Bronchial epithelial cell (primary cell): ENCODE data around the gene GARIN5B. TPM values are rescaled to one million over a fixed set of nuclear protein-coding genes. Genes with fewer than 3 reads are reported as not detected.

ENCODE experiments used
- DNase-seq: peaks from one replicate; pipeline ENCODE4 v3.0.0-alpha.2; 2010; ENCODE audit warnings: low read depth
- FAIRE-seq: peaks from 2 replicates; lab custom pipeline; 2011; peaks lifted over from hg19 to GRCh38; lab: Jason Lieb, UNC
- H3K27me3 ChIP-seq: 2 replicates; pipeline ENCODE4 v1.5.1; 2011; ENCODE audit warnings: low read length; ENCODE audit not compliant: control insufficient read depth, insufficient read depth
- H3K36me3 ChIP-seq: 2 replicates; pipeline ENCODE4 v1.5.1; 2011; ENCODE audit warnings: low read length; ENCODE audit not compliant: control insufficient read depth, insufficient read depth
- H3K4me3 ChIP-seq: 2 replicates; pipeline ENCODE4 v1.5.1; 2011; ENCODE audit warnings: mild to moderate bottlenecking, low read depth, low read length, control low read depth
- total RNA-seq: library from RNA; depleted of rRNA; stranded (reverse); fragments of >200 nt; gene quantifications from 2 replicates; pipeline ENCODE4 v1.2.1, GENCODE V29; 2014
- TF ChIP-seq, protein P1 (sequence below): IDR thresholded peaks from 2 replicates; pipeline ENCODE4 v1.5.1; 2011; ENCODE audit warnings: mild to moderate bottlenecking, moderate library complexity, low read length, control low read depth, inconsistent platforms; ENCODE audit not compliant: insufficient read depth, severe bottlenecking

GARIN5B gene
- total RNA-seq, 1 donor from 2014 or later, result not detected

DNA sequence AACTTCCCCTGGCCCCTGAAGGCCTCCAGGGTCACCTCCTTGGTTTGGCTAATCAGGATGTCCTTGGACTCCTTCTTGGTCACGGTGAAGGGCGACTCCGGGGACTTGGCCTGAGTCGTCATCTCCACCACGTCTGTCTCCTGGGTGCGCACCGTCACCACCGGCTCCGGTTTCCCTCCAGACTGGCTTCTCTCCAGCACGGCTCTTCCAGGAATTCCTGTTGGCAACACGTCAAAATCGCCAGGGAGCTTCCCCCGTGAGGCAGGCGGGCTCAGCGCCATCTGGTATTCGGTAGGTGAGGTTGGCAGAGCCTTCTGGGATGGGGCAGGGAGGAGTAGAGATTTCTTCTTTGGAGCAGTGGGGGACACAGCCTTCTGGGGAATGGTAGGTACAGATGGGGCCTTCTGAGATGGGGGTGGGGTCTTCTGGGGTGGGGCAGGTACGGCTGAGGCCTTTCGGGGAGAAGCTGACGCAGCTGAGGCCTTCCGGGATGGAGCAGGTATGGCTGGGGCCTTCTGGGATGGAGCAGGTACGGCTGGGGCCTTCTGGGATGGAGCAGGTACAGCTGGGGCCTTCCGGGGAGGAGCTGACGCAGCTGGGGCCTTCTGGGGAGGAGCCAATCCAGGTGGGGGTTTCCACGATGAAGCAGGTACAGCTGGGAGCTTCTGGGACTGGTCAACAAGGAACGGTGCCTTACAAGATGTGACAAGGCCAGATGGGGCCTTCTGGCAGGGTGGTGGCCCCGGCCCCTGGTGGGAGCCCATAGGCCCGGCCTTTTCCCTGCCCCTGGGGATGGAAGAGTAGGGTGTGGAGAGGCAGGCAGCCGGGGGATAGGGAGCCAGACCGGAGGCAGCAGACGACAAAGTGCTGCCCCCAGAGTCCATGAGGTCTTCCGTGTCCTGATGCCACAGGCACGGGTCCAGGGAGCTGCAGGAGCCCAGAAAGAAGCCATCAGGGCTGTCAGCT lies 3.8 kb downstream of the GARIN5B start:
- H3K36me3 ChIP-seq, result no peaks in the 10 kb centered on the region
- DNase-seq (peak; percentile 33), FAIRE-seq (no peak)
- H3K27me3 ChIP-seq, result no peaks in the 10 kb centered on the region
- TF ChIP-seq, protein P1, sequence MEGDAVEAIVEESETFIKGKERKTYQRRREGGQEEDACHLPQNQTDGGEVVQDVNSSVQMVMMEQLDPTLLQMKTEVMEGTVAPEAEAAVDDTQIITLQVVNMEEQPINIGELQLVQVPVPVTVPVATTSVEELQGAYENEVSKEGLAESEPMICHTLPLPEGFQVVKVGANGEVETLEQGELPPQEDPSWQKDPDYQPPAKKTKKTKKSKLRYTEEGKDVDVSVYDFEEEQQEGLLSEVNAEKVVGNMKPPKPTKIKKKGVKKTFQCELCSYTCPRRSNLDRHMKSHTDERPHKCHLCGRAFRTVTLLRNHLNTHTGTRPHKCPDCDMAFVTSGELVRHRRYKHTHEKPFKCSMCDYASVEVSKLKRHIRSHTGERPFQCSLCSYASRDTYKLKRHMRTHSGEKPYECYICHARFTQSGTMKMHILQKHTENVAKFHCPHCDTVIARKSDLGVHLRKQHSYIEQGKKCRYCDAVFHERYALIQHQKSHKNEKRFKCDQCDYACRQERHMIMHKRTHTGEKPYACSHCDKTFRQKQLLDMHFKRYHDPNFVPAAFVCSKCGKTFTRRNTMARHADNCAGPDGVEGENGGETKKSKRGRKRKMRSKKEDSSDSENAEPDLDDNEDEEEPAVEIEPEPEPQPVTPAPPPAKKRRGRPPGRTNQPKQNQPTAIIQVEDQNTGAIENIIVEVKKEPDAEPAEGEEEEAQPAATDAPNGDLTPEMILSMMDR, result no peak
- H3K4me3 ChIP-seq, result no peak overlapping the region

DNA sequence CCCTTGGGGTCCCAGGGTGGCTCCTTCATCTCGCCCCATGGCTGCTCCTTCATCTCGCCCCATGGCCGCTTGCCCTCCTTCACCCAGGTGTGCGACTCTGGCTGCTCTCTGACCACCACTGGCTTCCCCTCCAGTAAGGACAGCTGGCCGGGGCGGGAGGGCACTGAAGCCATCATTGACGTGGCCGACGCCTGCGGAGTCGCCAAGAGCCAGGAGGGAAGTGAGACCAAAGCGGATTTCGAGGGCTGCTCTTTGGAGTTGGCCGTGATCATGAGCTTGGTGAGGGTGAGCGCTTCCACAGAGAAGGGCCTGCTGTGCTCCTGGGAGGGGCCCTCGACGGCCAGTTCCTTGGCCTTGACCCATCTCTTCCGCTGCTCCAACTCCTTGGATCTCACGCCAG lies 4.6 kb downstream of the GARIN5B start:
- Histone ChIP-seq H3K36me3 (no peaks in the 10 kb centered on the region), H3K4me3 (no peak overlapping the region), H3K27me3 (no peaks in the 10 kb centered on the region)
- no peak for DNase-seq
- TF ChIP-seq, protein P1, result no peak
- FAIRE-seq, result no peak

DNA sequence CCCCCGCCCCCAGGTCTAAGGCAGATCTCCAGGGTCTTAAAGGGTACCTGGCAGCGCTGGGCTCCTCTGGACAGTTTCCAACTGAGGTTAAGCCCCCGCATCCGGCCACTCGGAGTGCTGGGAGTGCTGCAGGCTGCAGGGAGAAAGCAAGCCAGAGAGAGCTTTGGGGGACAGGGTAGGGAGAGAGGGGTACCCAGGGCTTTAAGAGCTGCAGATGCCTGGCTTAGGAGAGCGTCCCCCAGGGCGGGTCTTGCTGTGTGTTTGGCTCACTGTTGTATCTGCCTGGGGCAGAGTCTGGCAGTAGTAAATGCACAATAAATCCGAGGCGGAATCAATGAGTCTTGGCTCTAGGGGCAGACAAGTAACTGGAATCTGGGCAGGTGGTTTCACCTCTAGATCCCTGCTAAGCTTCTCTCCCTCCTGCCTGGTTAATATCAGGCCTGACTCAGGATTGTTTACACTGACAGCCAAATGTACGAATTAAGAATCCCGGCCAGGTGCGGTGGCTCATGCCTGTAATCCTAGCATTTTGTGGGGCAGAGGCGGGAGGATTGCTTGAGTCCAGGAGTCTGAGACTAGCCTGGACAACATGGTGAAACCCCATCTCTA lies 7.7 kb downstream of the GARIN5B start:
- no peak for FAIRE-seq
- TF ChIP-seq, protein P1, result no peak

DNA sequence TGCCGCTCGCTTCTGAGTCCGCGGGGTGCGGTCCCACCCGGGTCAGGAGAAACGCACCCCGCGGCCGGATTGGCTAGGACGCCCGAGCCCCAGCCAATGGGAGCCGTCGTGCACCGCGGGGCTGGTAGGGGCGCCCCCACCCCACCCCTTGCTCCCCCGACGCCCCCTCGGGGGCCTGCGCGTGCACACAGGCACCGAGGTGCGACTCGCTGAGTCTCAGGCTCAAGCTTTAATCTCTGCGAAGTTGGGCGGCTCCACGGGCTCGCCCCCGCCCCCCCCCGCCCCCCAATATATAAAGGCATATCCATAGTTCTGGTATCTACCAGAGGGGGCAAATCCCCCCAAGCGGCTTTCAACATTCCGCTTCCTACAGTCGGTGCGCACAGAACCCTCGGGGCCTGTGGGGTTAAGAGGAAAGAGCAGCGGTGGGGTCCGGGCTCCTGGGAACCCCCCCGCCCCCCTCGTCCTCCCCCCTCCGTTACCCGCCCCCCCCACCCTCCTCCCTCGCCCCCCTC lies 8.3 kb downstream of the GARIN5B start, which contains the start of gene COX6B2:
Gene COX6B2, minus strand, starts transcription at position 22 of the 515 bp plus-strand sequence. CDS start 198 bp downstream, outside the sequence.
- TF ChIP-seq, protein P1, result no peak
- FAIRE-seq, result no peak
- peaks cover 4% of the 10 kb centered on the region for H3K27me3 ChIP-seq
- H3K4me3 ChIP-seq, result peak within 1 kb of the TSS; percentile 56
- DNase-seq, result no peak
- no peaks in the 10 kb centered on the region for H3K36me3 ChIP-seq

More for the DNA sequence above, 7.7 kb downstream of the GARIN5B start:
- Histone ChIP-seq H3K4me3 (no peak overlapping the region), H3K36me3 (no peaks in the 10 kb centered on the region), H3K27me3 (peaks cover 4% of the 10 kb centered on the region)
- peak; percentile 86 for DNase-seq

DNA sequence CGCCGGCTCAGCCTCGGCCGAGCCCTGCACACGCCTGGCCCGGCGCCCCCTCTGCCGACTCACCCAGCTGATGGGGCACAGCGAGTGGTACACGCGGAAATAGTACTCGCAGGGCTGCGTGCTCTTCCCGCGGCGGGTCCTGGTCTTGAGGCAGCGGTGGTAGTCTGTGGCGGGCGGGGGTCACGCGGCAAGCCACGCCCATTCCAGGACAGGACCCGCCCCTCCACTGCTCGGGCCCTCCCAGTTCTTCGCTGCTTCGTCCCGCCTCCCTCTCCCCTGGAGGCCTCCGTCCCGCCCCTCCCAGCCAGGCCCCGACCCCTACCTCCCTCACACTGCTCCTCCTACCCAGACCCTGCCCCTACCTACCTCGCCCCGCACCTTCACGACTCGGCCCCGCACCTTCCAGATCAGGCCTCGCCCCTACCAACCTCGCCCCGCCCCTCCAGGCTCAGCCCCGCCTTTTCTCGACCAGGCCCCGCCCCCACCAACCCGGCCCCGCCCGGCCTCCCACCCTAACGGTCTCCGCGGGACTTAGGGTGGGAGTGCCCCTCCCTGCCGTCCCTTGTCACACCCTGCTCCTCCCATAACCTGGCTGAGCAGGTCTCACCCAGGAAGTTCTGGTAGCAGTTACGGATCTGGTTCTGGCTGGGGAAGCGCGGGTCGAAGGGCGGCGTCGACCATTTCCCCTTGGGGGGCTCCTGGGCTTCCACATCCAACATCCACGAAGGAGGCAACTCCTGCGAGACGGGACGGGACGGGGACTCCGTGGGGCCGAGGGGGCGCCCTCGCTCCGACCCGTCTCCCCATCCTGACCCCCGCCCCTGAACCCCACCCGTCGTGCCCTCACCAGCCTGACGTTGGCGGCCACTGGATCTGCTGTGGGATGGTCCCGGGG lies 9.0 kb downstream of the GARIN5B start:
- H3K4me3 ChIP-seq, result peak overlapping the region; percentile 56
- TF ChIP-seq, protein P1, result no peak
- H3K36me3 ChIP-seq, result no peaks in the 10 kb centered on the region
- FAIRE-seq (no peak), DNase-seq (peak; percentile 40)
- peaks cover 4% of the 10 kb centered on the region for H3K27me3 ChIP-seq
